ENCODE data around the gene UTP18. TPM values are rescaled to one million over a fixed set of nuclear protein-coding genes. Genes with fewer than 3 reads are reported as not detected.

Gene UTP18
- total and polyA plus RNA-seq, 9 of the 15 experiments (the other 6 are each of a cell fraction or from before 2014, with no cell fraction given): 31.1 to 99.2 (median 66.7) TPM

DNA sequence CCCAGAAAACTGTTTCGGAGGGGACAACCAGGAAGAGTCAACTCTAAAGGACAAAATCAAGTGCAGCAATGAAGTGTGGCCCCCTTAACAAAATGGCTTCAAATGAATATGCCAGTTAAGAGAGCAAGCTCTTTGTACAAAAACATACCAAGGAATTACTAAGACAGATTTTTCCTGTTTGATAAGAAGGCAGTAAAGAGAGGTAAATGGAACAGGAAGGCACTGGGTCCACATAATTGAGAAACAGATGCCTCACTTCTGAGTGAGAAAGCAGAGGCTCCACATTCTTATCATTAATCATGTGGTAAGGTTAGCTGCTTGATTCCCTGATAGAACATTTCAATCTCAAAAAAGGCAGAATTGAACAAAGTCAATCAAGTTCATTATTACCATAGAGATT, 45.4 kb upstream of the UTP18 start:
- BruUV-seq (replicated peaks): no TSS peak
- Histone ChIP-seq H3K36me3 (ENCODE audit: control insufficient read depth, insufficient read depth, low read length) (peaks cover 71% of the 10 kb centered on the region; the same call in 2 of the 3 replicates), H3K27ac (ENCODE audit: extremely low read depth, low read depth, low read length) (no peak overlapping the region), H3K4me1 (replicated peaks in 1 of 2; ENCODE audit: control insufficient read depth in 2 of 2, insufficient read depth in 2 of 2, low read length in 2 of 2) (no peaks in the 10 kb centered on the region), H2AFZ (ENCODE audit: low read depth, low read length) (no peak overlapping the region), H3K4me2 (ENCODE audit: insufficient read depth, low read length) (no peak overlapping the region), H3K9me1 (ENCODE audit: control insufficient read depth, insufficient read depth, low read length) (no peaks in the 10 kb centered on the region), H4K20me1 (replicated peaks; ENCODE audit: control insufficient read depth, insufficient read depth, low read length) (no peaks in the 10 kb centered on the region), H3K9ac (ENCODE audit: insufficient read depth in 1 of 2, low read depth in 2 of 2, low read length in 2 of 2) (no peak overlapping the region), H3K9me3 (replicated peaks; ENCODE audit: control insufficient read depth, insufficient read depth, low read depth, low read length) (no peaks in the 10 kb centered on the region), H3K4me3 (no peak overlapping the region), H3K79me2 (ENCODE audit: control insufficient read depth, insufficient read depth, low read length) (no peaks in the 10 kb centered on the region), H3K27me3 (ENCODE audit: control insufficient read depth in 2 of 2, insufficient read depth in 2 of 2, low read length in 2 of 2) (no peaks in the 10 kb centered on the region)
- CTCF ChIA-PET (ENCODE audit: low intra/inter-chr PET ratio): no interaction called here
- TF ChIP-seq RBM15 (IDR thresholded peaks at IDR 0.05; ENCODE audit: insufficient read depth, low read length) (no peak), NEUROD1 (IDR thresholded peaks at IDR 0.05; ENCODE audit: borderline replicate concordance, low read depth, low read length, partially characterized antibody) (no peak), ZNF212 (CRISPR knock-in tag; IDR thresholded peaks at IDR 0.05) (no peak), ZNF134 (CRISPR knock-in tag; conservative IDR thresholded peaks at IDR 0.05) (no peak)
- DNase-seq (ENCODE audit: extremely low read depth in 1 of 4, low spot score in 3 of 4): no peak
- intact Hi-C loops (cut with micrococcal nuclease): no loop called here
- in situ Hi-C loops (cut with MboI): no loop called here
- no peak for ATAC-seq
- POLR2A ChIA-PET: no interaction called here
- 100% methylated on average over 1 of the region's 1 CpG for WGBS (ENCODE audit: insufficient coverage, low coverage, missing lambda C conversion rate)
- no peak for FAIRE-seq

DNA sequence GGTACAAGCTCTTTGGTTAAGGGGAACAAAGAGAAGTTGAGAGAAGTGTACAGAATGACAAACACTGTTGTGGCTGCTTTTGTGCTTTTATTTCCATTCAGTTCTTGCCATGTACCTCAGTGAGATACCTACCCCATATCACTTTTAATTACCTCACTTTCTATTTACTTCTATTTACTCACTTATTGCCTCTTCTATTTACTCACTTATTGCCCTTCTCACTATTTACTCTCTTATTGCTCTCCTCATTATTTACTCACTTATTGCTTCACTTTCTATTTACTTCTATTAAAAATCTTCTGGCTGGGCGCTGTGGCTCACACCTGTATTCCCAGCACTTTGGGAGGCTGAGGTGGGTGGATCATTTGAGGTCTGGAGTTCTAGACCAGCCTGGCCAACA, 42.4 kb upstream of the UTP18 start:
- 88% methylated on average over 1 of the region's 1 CpG for WGBS (ENCODE audit: insufficient coverage, low coverage, missing lambda C conversion rate)
- H3K27ac ChIP-seq (ENCODE audit: extremely low read depth, low read depth, low read length): no peak overlapping the region
- no peaks in the 10 kb centered on the region for H3K4me1 ChIP-seq (replicated peaks in 1 of 2; ENCODE audit: control insufficient read depth in 2 of 2, insufficient read depth in 2 of 2, low read length in 2 of 2)
- H3K27me3 ChIP-seq (ENCODE audit: control insufficient read depth in 2 of 2, insufficient read depth in 2 of 2, low read length in 2 of 2): no peaks in the 10 kb centered on the region
- H3K4me2 ChIP-seq (ENCODE audit: insufficient read depth, low read length): no peak overlapping the region
- H3K36me3 ChIP-seq (ENCODE audit: control insufficient read depth, insufficient read depth, low read length): peaks cover 81% of the 10 kb centered on the region; the same call in 2 of the 3 replicates
- H3K9me1 ChIP-seq (ENCODE audit: control insufficient read depth, insufficient read depth, low read length): no peaks in the 10 kb centered on the region
- no TSS peak for BruUV-seq (replicated peaks)
- CTCF ChIA-PET (ENCODE audit: low intra/inter-chr PET ratio): no interaction called here
- H3K9ac ChIP-seq (ENCODE audit: insufficient read depth in 1 of 2, low read depth in 2 of 2, low read length in 2 of 2): no peak overlapping the region
- no peak overlapping the region for H2AFZ ChIP-seq (ENCODE audit: low read depth, low read length)
- DNase-seq (ENCODE audit: extremely low read depth in 1 of 4, low spot score in 3 of 4) (no peak), FAIRE-seq (no peak), ATAC-seq (no peak)
- POLR2A ChIA-PET: interaction anchor here (0.6 kb wide), 1 partner anchor 23 kb away, joined by 3 read pairs; no protein-coding TSS in a partner anchor
- H3K79me2 ChIP-seq (ENCODE audit: control insufficient read depth, insufficient read depth, low read length): no peaks in the 10 kb centered on the region
- in situ Hi-C loops (cut with MboI): no loop called here
- no peak overlapping the region for H3K4me3 ChIP-seq
- intact Hi-C loops (cut with micrococcal nuclease): no loop called here
- no peaks in the 10 kb centered on the region for H4K20me1 ChIP-seq (replicated peaks; ENCODE audit: control insufficient read depth, insufficient read depth, low read length)
- no peaks in the 10 kb centered on the region for H3K9me3 ChIP-seq (replicated peaks; ENCODE audit: control insufficient read depth, insufficient read depth, low read depth, low read length)
- no peak for TF ChIP-seq ESRRB (CRISPR knock-in tag; IDR thresholded peaks at IDR 0.05; ENCODE audit: borderline replicate concordance)
- no peak for TF ChIP-seq ZNF197 (CRISPR knock-in tag; IDR thresholded peaks at IDR 0.05; ENCODE audit: low read depth)
- TF ChIP-seq ZNF778 (CRISPR knock-in tag; IDR thresholded peaks at IDR 0.05): no peak
- no peak for TF ChIP-seq MYNN (IDR thresholded peaks at IDR 0.05)
- TF ChIP-seq MYNN (CRISPR knock-in tag; IDR thresholded peaks at IDR 0.05): no peak
- TF ChIP-seq, protein P1, sequence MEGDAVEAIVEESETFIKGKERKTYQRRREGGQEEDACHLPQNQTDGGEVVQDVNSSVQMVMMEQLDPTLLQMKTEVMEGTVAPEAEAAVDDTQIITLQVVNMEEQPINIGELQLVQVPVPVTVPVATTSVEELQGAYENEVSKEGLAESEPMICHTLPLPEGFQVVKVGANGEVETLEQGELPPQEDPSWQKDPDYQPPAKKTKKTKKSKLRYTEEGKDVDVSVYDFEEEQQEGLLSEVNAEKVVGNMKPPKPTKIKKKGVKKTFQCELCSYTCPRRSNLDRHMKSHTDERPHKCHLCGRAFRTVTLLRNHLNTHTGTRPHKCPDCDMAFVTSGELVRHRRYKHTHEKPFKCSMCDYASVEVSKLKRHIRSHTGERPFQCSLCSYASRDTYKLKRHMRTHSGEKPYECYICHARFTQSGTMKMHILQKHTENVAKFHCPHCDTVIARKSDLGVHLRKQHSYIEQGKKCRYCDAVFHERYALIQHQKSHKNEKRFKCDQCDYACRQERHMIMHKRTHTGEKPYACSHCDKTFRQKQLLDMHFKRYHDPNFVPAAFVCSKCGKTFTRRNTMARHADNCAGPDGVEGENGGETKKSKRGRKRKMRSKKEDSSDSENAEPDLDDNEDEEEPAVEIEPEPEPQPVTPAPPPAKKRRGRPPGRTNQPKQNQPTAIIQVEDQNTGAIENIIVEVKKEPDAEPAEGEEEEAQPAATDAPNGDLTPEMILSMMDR (IDR thresholded peaks at IDR 0.05 in 2 of 3, conservative IDR thresholded peaks at IDR 0.05 in 1 of 3; ENCODE audit: insufficient read depth in 2 of 3, low read depth in 1 of 3, low read length in 3 of 3): no peak
- no peak for TF ChIP-seq L3MBTL2 (IDR thresholded peaks at IDR 0.05)
- no peak for TF ChIP-seq YBX1 (IDR thresholded peaks at IDR 0.05)
- TF ChIP-seq, protein P2, sequence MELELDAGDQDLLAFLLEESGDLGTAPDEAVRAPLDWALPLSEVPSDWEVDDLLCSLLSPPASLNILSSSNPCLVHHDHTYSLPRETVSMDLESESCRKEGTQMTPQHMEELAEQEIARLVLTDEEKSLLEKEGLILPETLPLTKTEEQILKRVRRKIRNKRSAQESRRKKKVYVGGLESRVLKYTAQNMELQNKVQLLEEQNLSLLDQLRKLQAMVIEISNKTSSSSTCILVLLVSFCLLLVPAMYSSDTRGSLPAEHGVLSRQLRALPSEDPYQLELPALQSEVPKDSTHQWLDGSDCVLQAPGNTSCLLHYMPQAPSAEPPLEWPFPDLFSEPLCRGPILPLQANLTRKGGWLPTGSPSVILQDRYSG (tag; conservative IDR thresholded peaks at IDR 0.05; ENCODE audit: low read depth): no peak
- no peak for TF ChIP-seq MEIS2 (IDR thresholded peaks at IDR 0.05; ENCODE audit: partially characterized antibody)
- TF ChIP-seq SIN3A (IDR thresholded peaks at IDR 0.05; ENCODE audit: borderline replicate concordance in 2 of 2, control insufficient read depth in 1 of 2, low read depth in 2 of 2, low read length in 2 of 2): no peak
